ENCODE measurements around the gene HIP1R.

GRCh38 chr12:122866379-122866778 is 31.1 kb downstream of the HIP1R start:
- TF ChIP-seq CTCF (IDR thresholded peaks at IDR 0.05) (no peak), POLR2A (IDR thresholded peaks at IDR 0.05) (no peak)
